Kidney (tissue), 14 donors: ENCODE measurements around the gene MRPS24. TPM values are rescaled to one million over a fixed set of nuclear protein-coding genes. Genes with fewer than 3 reads are reported as not detected.

Experiments
- DNase-seq, 5 donors: peaks; one replicate each; pipeline ENCODE4 v3.0.0-alpha.2; 2013 to 2020
- FAIRE-seq: peaks from 2 replicates; lab custom pipeline; 2012; peaks lifted over from hg19 to GRCh38; lab: Jason Lieb, UNC
- H3K27ac ChIP-seq, 2 donors: one replicate each; pipeline ENCODE4 v1.7.0; 2013; ENCODE audit warnings: low read depth in 2 of 2, low read length in 2 of 2, inconsistent platforms in 1 of 2
- H3K27me3 ChIP-seq: one replicate; pipeline ENCODE4 v1.7.1; 2013; ENCODE audit warnings: low read length, inconsistent platforms; ENCODE audit not compliant: control insufficient read depth, insufficient read depth
- H3K36me3 ChIP-seq, 3 donors: one replicate each; pipeline versions ENCODE4 v1.7.0 to v1.7.1; 2013; ENCODE audit warnings: low read length in 3 of 3, control low read depth in 1 of 3, inconsistent platforms in 1 of 3; ENCODE audit not compliant: insufficient read depth in 3 of 3, control insufficient read depth in 2 of 3
- H3K4me1 ChIP-seq, 3 donors: one replicate each; pipeline versions ENCODE4 v1.7.0 to v1.7.1; 2013; ENCODE audit warnings: low read length in 3 of 3, inconsistent platforms in 1 of 3, low read depth in 1 of 3; ENCODE audit not compliant: control insufficient read depth in 2 of 3, insufficient read depth in 2 of 3
- H3K4me3 ChIP-seq, 3 donors: one replicate each; pipeline versions ENCODE4 v1.7.0 to v1.8.1; 2013; ENCODE audit warnings: low read length in 3 of 3, control low read depth in 1 of 3, inconsistent platforms in 1 of 3
- H3K9ac ChIP-seq, 3 donors: one replicate each; pipeline versions ENCODE4 v1.7.0 to v1.7.1; 2013; ENCODE audit warnings: low read length in 3 of 3, control low read depth in 1 of 3, inconsistent platforms in 1 of 3
- H3K9me3 ChIP-seq, 3 donors: one replicate each; pipeline versions ENCODE4 v1.7.0 to v1.7.1; 2013; ENCODE audit warnings: low read length in 3 of 3, control low read depth in 1 of 3, inconsistent platforms in 1 of 3; ENCODE audit not compliant: control insufficient read depth in 2 of 3, insufficient read depth in 1 of 3
- intact Hi-C: fragments of 100-400 bp; cut with DNase I; formaldehyde crosslinking; loops from one replicate; pipeline ENCODE4 v1.11.1; 2022
- polyA plus RNA-seq: library from polyadenylated mRNA; stranded (reverse); fragments of 350-450 nt; fragmentation: Illumina TruSeq; extraction: RNeasy Lipid Tissue Mini Kit (QIAGEN cat#74804); gene quantifications from one replicate; pipeline ENCODE4 v1.2.3, GENCODE V29; 2014; ENCODE audit warnings: low read depth, low replicate concordance; ENCODE audit not compliant: insufficient read depth
- total RNA-seq: library from RNA; stranded (reverse); fragmentation: NEBNext Ultra II Directional; extraction: Animal tissue kit (Norgen Biotek cat#: 25700); gene quantifications from one replicate; pipeline ENCODE4 v1.2.1, GENCODE V29; 2021
- TF ChIP-seq, protein P1 (sequence below): IDR thresholded peaks from 3 replicates; pipeline ENCODE4 v1.5.1; 2012; ENCODE audit warnings: mild to moderate bottlenecking, moderate library complexity, borderline replicate concordance; ENCODE audit not compliant: insufficient read depth; ENCODE audit errors: extremely low read depth
- donor health status: control.
- donor health status: control.
- donor health status: control.
- donor health status: control.
- donor health status: control.
- donor health status: DM: yes; HTN: yes; CAD: no.
- donor health status: Normal renal cell carcinoma (clear cell type).

The MRPS24 gene
- total and polyA plus RNA-seq, 2 donors from 2014 or later, result 71.2 to 276 TPM

- Histone ChIP-seq H3K4me3 (no peak overlapping the region), H3K9me3 (no peaks in the 10 kb centered on the region), H3K9ac (no peak overlapping the region), H3K36me3 (peaks cover 3 to 59% (median 51%) of the 10 kb centered on the region in 3 donors), H3K27me3 (no peaks in the 10 kb centered on the region), H3K4me1 (no peaks in the 10 kb centered on the region), H3K27ac (no peak overlapping the region)
- intact Hi-C loops, result no loop called here
- FAIRE-seq, result no peak
- TF ChIP-seq, protein P1, sequence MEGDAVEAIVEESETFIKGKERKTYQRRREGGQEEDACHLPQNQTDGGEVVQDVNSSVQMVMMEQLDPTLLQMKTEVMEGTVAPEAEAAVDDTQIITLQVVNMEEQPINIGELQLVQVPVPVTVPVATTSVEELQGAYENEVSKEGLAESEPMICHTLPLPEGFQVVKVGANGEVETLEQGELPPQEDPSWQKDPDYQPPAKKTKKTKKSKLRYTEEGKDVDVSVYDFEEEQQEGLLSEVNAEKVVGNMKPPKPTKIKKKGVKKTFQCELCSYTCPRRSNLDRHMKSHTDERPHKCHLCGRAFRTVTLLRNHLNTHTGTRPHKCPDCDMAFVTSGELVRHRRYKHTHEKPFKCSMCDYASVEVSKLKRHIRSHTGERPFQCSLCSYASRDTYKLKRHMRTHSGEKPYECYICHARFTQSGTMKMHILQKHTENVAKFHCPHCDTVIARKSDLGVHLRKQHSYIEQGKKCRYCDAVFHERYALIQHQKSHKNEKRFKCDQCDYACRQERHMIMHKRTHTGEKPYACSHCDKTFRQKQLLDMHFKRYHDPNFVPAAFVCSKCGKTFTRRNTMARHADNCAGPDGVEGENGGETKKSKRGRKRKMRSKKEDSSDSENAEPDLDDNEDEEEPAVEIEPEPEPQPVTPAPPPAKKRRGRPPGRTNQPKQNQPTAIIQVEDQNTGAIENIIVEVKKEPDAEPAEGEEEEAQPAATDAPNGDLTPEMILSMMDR, result no peak
- DNase-seq, result no peak
These were observed 11.3 kb upstream of the MRPS24 start for GRCh38 chr7:43880596-43880995.

DNA sequence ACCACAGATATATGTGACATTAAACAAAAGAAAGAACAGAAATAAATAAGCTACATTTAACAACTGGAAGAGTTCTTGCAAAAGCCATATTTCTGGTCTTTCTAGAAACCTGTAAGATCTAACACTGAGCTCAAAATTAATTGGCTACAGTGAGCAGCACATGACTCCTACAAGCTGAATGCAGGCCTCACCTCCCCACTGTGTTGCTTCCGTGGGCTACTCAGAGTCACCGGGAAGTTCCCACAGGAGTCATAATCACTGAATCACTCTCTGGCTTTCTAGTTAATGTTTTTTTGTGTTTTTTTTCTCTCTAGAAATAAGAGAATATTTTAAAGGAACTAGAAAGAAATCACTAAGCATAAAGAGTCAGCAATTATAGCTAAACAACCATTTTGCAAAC is 10.2 kb upstream of the MRPS24 start:
- no peak for DNase-seq
- H3K4me1 ChIP-seq, result no peaks in the 10 kb centered on the region
- H3K9ac ChIP-seq, result no peak overlapping the region
- no peaks in the 10 kb centered on the region for H3K9me3 ChIP-seq
- H3K36me3 ChIP-seq, result peaks cover 3 to 57% (median 55%) of the 10 kb centered on the region in 3 donors
- no peaks in the 10 kb centered on the region for H3K27me3 ChIP-seq
- TF ChIP-seq, protein P1, result no peak
- H3K27ac ChIP-seq, result no peak overlapping the region
- no peak for FAIRE-seq
- H3K4me3 ChIP-seq, result no peak overlapping the region
- intact Hi-C loops, result no loop called here

DNA sequence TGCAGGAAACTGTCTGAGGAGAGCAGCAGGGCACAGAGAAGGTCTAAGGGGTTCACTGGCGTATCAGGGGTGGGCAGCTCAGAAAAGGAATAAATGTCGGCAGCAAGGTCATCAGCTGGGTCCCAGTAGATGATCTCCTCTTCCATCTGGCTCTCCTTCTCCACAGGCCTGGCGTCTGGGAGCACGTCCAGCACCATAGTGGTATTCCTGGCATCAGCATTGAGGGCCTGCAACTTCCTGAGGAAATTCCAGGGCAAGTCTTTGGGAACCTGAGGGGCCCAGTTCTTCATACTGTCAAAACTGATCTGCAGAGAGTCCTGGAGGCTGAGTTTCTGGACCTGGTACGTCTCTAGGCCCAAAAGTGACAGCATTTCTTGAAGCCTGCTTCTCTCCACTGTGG is 9.6 kb upstream of the MRPS24 start:
- no peaks in the 10 kb centered on the region for H3K9me3 ChIP-seq
- DNase-seq (no peak), FAIRE-seq (no peak)
- H3K36me3 ChIP-seq, result peaks cover 3 to 53% (median 52%) of the 10 kb centered on the region in 3 donors
- H3K4me3 ChIP-seq, result no peak overlapping the region
- no peak overlapping the region for H3K27ac ChIP-seq
- H3K9ac ChIP-seq, result no peak overlapping the region
- intact Hi-C loops, result no loop called here
- TF ChIP-seq, protein P1, result no peak
- no peaks in the 10 kb centered on the region for H3K4me1 ChIP-seq
- H3K27me3 ChIP-seq, result no peaks in the 10 kb centered on the region
